H9 (cell line): Measurements from ENCODE around the gene RC3H2. TPM values are rescaled to one million over a fixed set of nuclear protein-coding genes. Genes with fewer than 3 reads are reported as not detected.

ENCODE experiments used
- DNase-seq: peaks from one replicate; pipeline ENCODE4 v3.0.0-alpha.2; 2017
- H2AFZ ChIP-seq: one replicate; pipeline ENCODE4 v1.6.1; 2013; ENCODE audit warnings: mild to moderate bottlenecking, low read length, control low read depth, moderate library complexity
- H2AK5ac ChIP-seq: 2 replicates; pipeline ENCODE4 v1.6.1; 2013; ENCODE audit warnings: low read length, control low read depth, mixed read lengths; ENCODE audit not compliant: insufficient read length
- H2BK120ac ChIP-seq: one replicate; pipeline ENCODE4 v1.6.1; 2013; ENCODE audit warnings: low read depth, mild to moderate bottlenecking, low read length, control low read depth, inconsistent platforms; ENCODE audit not compliant: poor library complexity, severe bottlenecking
- H2BK12ac ChIP-seq: 2 replicates; pipeline ENCODE4 v1.6.1; 2013; ENCODE audit warnings: low read length, control low read depth, mixed read lengths, low read depth; ENCODE audit not compliant: insufficient read length
- H2BK15ac ChIP-seq: 2 replicates; pipeline ENCODE4 v1.6.1; 2013; ENCODE audit warnings: low read depth, low read length, control low read depth
- H2BK20ac ChIP-seq: one replicate; pipeline ENCODE4 v1.6.1; 2013; ENCODE audit warnings: low read depth, mild to moderate bottlenecking, low read length, control low read depth, inconsistent platforms; ENCODE audit not compliant: poor library complexity, severe bottlenecking
- H2BK5ac ChIP-seq: 2 replicates; pipeline ENCODE4 v1.6.1; 2013; ENCODE audit warnings: low read length, control low read depth, mixed read lengths; ENCODE audit not compliant: insufficient read length
- H3K14ac ChIP-seq: 2 replicates; pipeline ENCODE4 v1.6.1; 2013; ENCODE audit warnings: low read length, control low read depth; ENCODE audit not compliant: insufficient read depth
- H3K18ac ChIP-seq: 2 replicates; pipeline ENCODE4 v1.6.1; 2013; ENCODE audit warnings: low read depth, mild to moderate bottlenecking, mixed read lengths, low read length, control low read depth; ENCODE audit not compliant: insufficient read length
- H3K23ac ChIP-seq: 2 replicates; pipeline ENCODE4 v1.6.1; 2013; ENCODE audit warnings: low read length, control low read depth, mixed read lengths, low read depth; ENCODE audit not compliant: insufficient read length
- H3K23me2 ChIP-seq: 2 replicates; pipeline ENCODE4 v1.6.1; 2013; ENCODE audit warnings: low read depth, mild to moderate bottlenecking, mixed read lengths, low read length, control low read depth; ENCODE audit not compliant: insufficient read length, poor library complexity, severe bottlenecking
- H3K27ac ChIP-seq: 2 replicates; pipeline ENCODE4 v1.5.1; 2013; ENCODE audit warnings: low read length, control low read depth, mixed read lengths, low read depth; ENCODE audit not compliant: insufficient read length
- H3K27me3 ChIP-seq: 2 replicates; pipeline ENCODE4 v1.6.1; 2013; ENCODE audit warnings: low read length, control low read depth, inconsistent platforms; ENCODE audit not compliant: insufficient read depth
- H3K4ac ChIP-seq: 2 replicates; pipeline ENCODE4 v1.6.1; 2013; ENCODE audit warnings: low read depth, mild to moderate bottlenecking, control low read depth, inconsistent platforms, low read length, moderate library complexity
- H3K4me1 ChIP-seq: 2 replicates; pipeline ENCODE4 v1.6.1; 2013; ENCODE audit warnings: low read length, control low read depth, inconsistent platforms; ENCODE audit not compliant: insufficient read depth
- H3K4me2 ChIP-seq: 2 replicates; pipeline ENCODE4 v1.6.1; 2013; ENCODE audit warnings: low read length, control low read depth, mixed read lengths; ENCODE audit not compliant: insufficient read length, insufficient read depth
- H3K56ac ChIP-seq: 2 replicates; pipeline ENCODE4 v1.6.1; 2013; ENCODE audit warnings: low read depth, mild to moderate bottlenecking, mixed read lengths, low read length, control low read depth; ENCODE audit not compliant: insufficient read length
- H3K79me1 ChIP-seq: 2 replicates; pipeline ENCODE4 v1.6.1; 2013; ENCODE audit warnings: low read depth, mild to moderate bottlenecking, moderate library complexity, low read length, control low read depth, inconsistent platforms; ENCODE audit not compliant: insufficient read depth, poor library complexity, severe bottlenecking
- H3K79me2 ChIP-seq: 2 replicates; pipeline ENCODE4 v1.6.1; 2013; ENCODE audit warnings: low read length, control low read depth, inconsistent platforms; ENCODE audit not compliant: insufficient read depth
- H3K9ac ChIP-seq: 2 replicates; pipeline ENCODE4 v1.6.1; 2013; ENCODE audit warnings: low read length, control low read depth, mixed read lengths; ENCODE audit not compliant: insufficient read length; ENCODE audit errors: extremely low read depth
- H3K9me3 ChIP-seq: one replicate; pipeline ENCODE4 v1.6.1; 2013; ENCODE audit warnings: low read depth, low read length, inconsistent platforms; ENCODE audit not compliant: control insufficient read depth
- H3T11ph ChIP-seq: one replicate; pipeline ENCODE4 v1.6.1; 2013; ENCODE audit warnings: mild to moderate bottlenecking, low read length, control low read depth, inconsistent platforms
- H4K20me1 ChIP-seq: one replicate; pipeline ENCODE4 v1.6.1; 2013; ENCODE audit not compliant: control insufficient read depth, insufficient read length, insufficient read depth
- H4K5ac ChIP-seq: 2 replicates; pipeline ENCODE4 v1.6.1; 2013; ENCODE audit warnings: low read depth, mild to moderate bottlenecking, mixed read lengths, low read length, control low read depth; ENCODE audit not compliant: insufficient read length
- H4K8ac ChIP-seq: replicated peaks from 2 replicates; pipeline ENCODE4 v1.6.1; 2013; ENCODE audit warnings: low read length, control low read depth, mixed read lengths, low read depth; ENCODE audit not compliant: insufficient read length
- H4K91ac ChIP-seq: 2 replicates; pipeline ENCODE4 v1.6.1; 2013; ENCODE audit warnings: low read depth, mild to moderate bottlenecking, moderate library complexity, mixed read lengths, low read length, control low read depth; ENCODE audit not compliant: insufficient read length
- H3K27ac Mint-ChIP-seq, 3 experiments: 2 replicates in 2 of 3; 3 replicates in 1 of 3; pipeline ENCODE4 v1.8.0; 2020 to 2021; ENCODE audit warnings: mixed read lengths in 3 of 3, mild to moderate bottlenecking in 1 of 3, moderate library complexity in 1 of 3
- H3K27me3 Mint-ChIP-seq: 2 replicates; pipeline ENCODE4 v1.8.0; 2021; ENCODE audit warnings: low read depth, mild to moderate bottlenecking, moderate library complexity, mixed read lengths
- H3K36me3 Mint-ChIP-seq, 3 experiments: 2 replicates in 2 of 3; 3 replicates in 1 of 3; pipeline ENCODE4 v1.8.0; 2020 to 2021; ENCODE audit warnings: low read depth in 3 of 3, mixed read lengths in 3 of 3; ENCODE audit not compliant: insufficient read depth in 1 of 3
- H3K4me1 Mint-ChIP-seq, 2 experiments: 2 replicates each; pipeline ENCODE4 v1.8.0; 2020; ENCODE audit warnings: mixed read lengths in 2 of 2
- H3K4me3 Mint-ChIP-seq, 2 experiments: 2 replicates in 1 of 2; 3 replicates in 1 of 2; pipeline ENCODE4 v1.8.0; 2020 to 2021; ENCODE audit warnings: mild to moderate bottlenecking in 2 of 2, mixed read lengths in 2 of 2, moderate library complexity in 1 of 2
- H3K9me3 Mint-ChIP-seq, 2 experiments: 2 replicates in 1 of 2; 3 replicates in 1 of 2; pipeline ENCODE4 v1.8.0; 2020; ENCODE audit warnings: mild to moderate bottlenecking in 2 of 2, mixed read lengths in 2 of 2, moderate library complexity in 1 of 2
- CTCF ChIP-seq: fragments of 200-600 bp; sonication (generic); conservative IDR thresholded peaks from 3 replicates; pipeline ENCODE4 v1.8.0; 2021; ENCODE audit warnings: antibody characterized with exemption, mild to moderate bottlenecking
- WGBS: extraction: QIAGEN DNeasy Blood & Tissue Kit; methylation state at CpG from one replicate; pipeline ENCODE4 v1.1.7; 2013; ENCODE audit warnings: missing lambda C conversion rate, low lambda C conversion rate, mixed read lengths; ENCODE audit not compliant: insufficient read length; ENCODE audit errors: extremely low coverage; 5-methylcytosine and 5-hydroxymethylcytosine counted together
- total RNA-seq: library from RNA; stranded (reverse); gene quantifications from 2 replicates; pipeline ENCODE4 v1.2.1, GENCODE V29; 2021

Gene RC3H2
- total RNA-seq, 1 experiment from 2014 or later = 49.0 TPM

- no peaks in the 10 kb centered on the region for H3K9me3 ChIP-seq
- H3K4me3 Mint-ChIP-seq = no peak overlapping the region
These were observed 85.2 kb downstream of the RC3H2 start for GRCh38 chr9:122819791-122820489.

More at GRCh38 chr9:122819791-122820489, 85.2 kb downstream of the RC3H2 start:
- Histone ChIP-seq H3K4me2 (no peak overlapping the region), H3K23ac (no peak overlapping the region), H2BK15ac (no peak overlapping the region), H4K8ac (no peak overlapping the region), H3K79me1 (peaks cover 5% of the 10 kb centered on the region), H3K18ac (no peak overlapping the region), H3K14ac (no peak overlapping the region), H4K91ac (no peak overlapping the region), H2BK20ac (no peak overlapping the region), H3K27ac (no peak overlapping the region), H4K20me1 (no peaks in the 10 kb centered on the region), H3K4me1 (no peaks in the 10 kb centered on the region), H3K9ac (no peak overlapping the region), H2AFZ (no peak overlapping the region), H2BK120ac (no peak overlapping the region), H2BK5ac (no peak overlapping the region), H3K56ac (no peak overlapping the region), H3K23me2 (no peaks in the 10 kb centered on the region), H3K4ac (no peak overlapping the region), H3K79me2 (no peaks in the 10 kb centered on the region), H3K27me3 (no peaks in the 10 kb centered on the region), H3T11ph (no peak overlapping the region), H4K5ac (no peak overlapping the region), H2BK12ac (no peak overlapping the region), H2AK5ac (no peak overlapping the region)
- WGBS = no CpG with 5 or more reads among the region's 9 CpGs
- no peak for DNase-seq
- peak overlapping the region in 1 of 3 experiments; percentile 32; a peak in 2 of 7 replicates for H3K27ac Mint-ChIP-seq
- no peak for TF ChIP-seq CTCF
- H3K9me3 Mint-ChIP-seq = no peaks in the 10 kb centered on the region
- H3K36me3 Mint-ChIP-seq = peaks cover 21 to 52% (median 43%) of the 10 kb centered on the region in 3 experiments; a peak in 6 of 7 replicates
- H3K4me1 Mint-ChIP-seq = no peaks in the 10 kb centered on the region
- no peaks in the 10 kb centered on the region for H3K27me3 Mint-ChIP-seq
